ENCODE data around the gene OR52E5.
A peak's percentile ranks its signal among the peaks of the same experiment; 100 is the strongest.

The OR52E5 gene

GRCh38 chr11:5892908-5893307 is at the start of gene OR52E5:
Gene OR52E5 (plus strand): TSS chr11:5893208. CDS start chr11:5900777, 7,569 bp downstream.
- DNase-seq (ENCODE audit: low spot score) = no peak

- DNase-seq (ENCODE audit: low spot score) = no peak
Measured at GRCh38 chr11:5846701-5847100, 46.3 kb upstream of the OR52E5 start.

GRCh38 chr11:5847711-5848110 is 45.3 kb upstream of the OR52E5 start:
- DNase-seq (ENCODE audit: low spot score) = no peak

GRCh38 chr11:5851002-5851401 is 42.0 kb upstream of the OR52E5 start:
- DNase-seq (ENCODE audit: low spot score) = no peak

- DNase-seq (ENCODE audit: low spot score) = no peak
Measured at GRCh38 chr11:5857590-5857989, 35.4 kb upstream of the OR52E5 start, which contains the start of gene OR52E8. Gene OR52E8 (minus strand): TSS chr11:5857690. CDS start chr11:5857690, 0 bp downstream.

GRCh38 chr11:5865826-5866225 is 27.2 kb upstream of the OR52E5 start:
- no peak for DNase-seq (ENCODE audit: low spot score)

GRCh38 chr11:5878564-5878963 is 14.4 kb upstream of the OR52E5 start:
- no peak for DNase-seq (ENCODE audit: low spot score)

- DNase-seq (ENCODE audit: low spot score) = no peak
Measured at GRCh38 chr11:5880329-5880728, 12.7 kb upstream of the OR52E5 start, which contains the start of gene OR52E4. Gene OR52E4 (plus strand): TSS chr11:5880629. CDS start chr11:5884293, 3,664 bp downstream.

GRCh38 chr11:5881756-5882155 is 11.3 kb upstream of the OR52E5 start:
- DNase-seq (ENCODE audit: low spot score) = no peak

- DNase-seq (ENCODE audit: low spot score) = no peak
Measured at GRCh38 chr11:5887172-5887571, 5.8 kb upstream of the OR52E5 start.

GRCh38 chr11:5887661-5888060 is 5.3 kb upstream of the OR52E5 start:
- no peak for DNase-seq (ENCODE audit: low spot score)

- DNase-seq (ENCODE audit: low spot score) = peak; percentile 18
Measured at GRCh38 chr11:5891216-5891800, 1.7 kb upstream of the OR52E5 start.

- no peak for DNase-seq (ENCODE audit: low spot score)
Measured at GRCh38 chr11:5899534-5899933, 6.5 kb downstream of the OR52E5 start.

- DNase-seq (ENCODE audit: low spot score) = no peak
Measured at GRCh38 chr11:5910540-5910939, 17.5 kb downstream of the OR52E5 start.

GRCh38 chr11:5922749-5923426 is 29.9 kb downstream of the OR52E5 start:
- DNase-seq (ENCODE audit: low spot score) = no peak

- DNase-seq (ENCODE audit: low spot score) = no peak
Measured at GRCh38 chr11:5923427-5923776, 30.4 kb downstream of the OR52E5 start.

- no peak for DNase-seq (ENCODE audit: low spot score)
Measured at GRCh38 chr11:5923794-5924193, 30.8 kb downstream of the OR52E5 start.

- no peak for DNase-seq (ENCODE audit: low spot score)
Measured at GRCh38 chr11:5928271-5928670, 35.3 kb downstream of the OR52E5 start.

GRCh38 chr11:5928811-5929210 is 35.8 kb downstream of the OR52E5 start:
- DNase-seq (ENCODE audit: low spot score) = no peak

- no peak for DNase-seq (ENCODE audit: low spot score)
Measured at GRCh38 chr11:5929571-5930368, 36.8 kb downstream of the OR52E5 start.

GRCh38 chr11:5930614-5931013 is 37.6 kb downstream of the OR52E5 start:
- DNase-seq (ENCODE audit: low spot score) = no peak

- no peak for DNase-seq (ENCODE audit: low spot score)
Measured at GRCh38 chr11:5931061-5931460, 38.1 kb downstream of the OR52E5 start.

GRCh38 chr11:5932671-5933070 is 39.7 kb downstream of the OR52E5 start:
- DNase-seq (ENCODE audit: low spot score) = no peak
